ENCODE data around the gene DDX3X. TPM values are rescaled to one million over a fixed set of nuclear protein-coding genes. Genes with fewer than 3 reads are reported as not detected.
A peak's percentile ranks its signal among the peaks of the same experiment; 100 is the strongest.

DDX3X gene
- polyA plus RNA-seq, 3 donors: 165 to 280 (median 200) TPM

DNA sequence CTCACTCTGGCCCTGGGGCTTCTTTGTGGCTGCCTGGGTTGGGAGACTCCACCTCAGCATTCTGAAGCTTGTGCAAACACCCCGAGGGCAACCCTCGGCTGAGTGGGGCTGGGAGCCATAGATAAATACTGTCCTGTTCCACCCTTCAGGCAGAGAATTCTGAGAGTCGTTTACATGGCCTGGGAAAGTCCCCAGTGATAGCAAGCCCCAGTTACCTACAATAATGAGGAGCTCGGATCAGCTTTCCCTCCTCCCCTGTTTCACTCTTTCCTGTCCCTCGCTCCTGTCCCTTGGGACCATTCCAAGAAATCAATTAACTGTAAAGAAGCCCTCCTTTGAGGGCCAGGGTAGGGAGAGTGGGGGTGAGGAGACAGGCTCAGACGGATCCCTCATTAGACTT, 31.6 kb upstream of the DDX3X start:
- H3K9me3 Mint-ChIP-seq: no peaks in the 10 kb centered on the region
- Histone ChIP-seq H3K79me2 (ENCODE audit: insufficient read depth, low read length) (no peaks in the 10 kb centered on the region), H3K4me3 (replicated peaks in 1 of 3; ENCODE audit: low read depth in 2 of 3, low read length in 3 of 3) (no peak overlapping the region), H3K27ac (ENCODE audit: low read depth in 1 of 2, low read length in 2 of 2) (peak overlapping the region in 1 of 2 donors; percentile 28), H4K20me1 (ENCODE audit: insufficient read depth, low read length) (no peaks in the 10 kb centered on the region), H3K4me1 (ENCODE audit: control insufficient read depth in 1 of 2, insufficient read depth in 2 of 2, low read length in 2 of 2) (peaks cover 42 to 45% of the 10 kb centered on the region in 2 donors), H3K9me3 (replicated peaks in 1 of 2; ENCODE audit: control insufficient read depth in 1 of 2, insufficient read depth in 1 of 2, low read length in 2 of 2) (no peaks in the 10 kb centered on the region), H3K36me3 (replicated peaks in 1 of 2; ENCODE audit: control insufficient read depth in 1 of 2, insufficient read depth in 2 of 2, low read length in 2 of 2) (no peaks in the 10 kb centered on the region), H2AFZ (ENCODE audit: insufficient read depth, low read depth, low read length, poor library complexity, severe bottlenecking) (no peak overlapping the region), H3K9ac (ENCODE audit: insufficient read depth, low read length, poor library complexity, severe bottlenecking) (no peak overlapping the region), H3K4me2 (replicated peaks; ENCODE audit: extremely low read depth, low read length, poor library complexity, severe bottlenecking) (peak overlapping the region; percentile 15), H3K27me3 (ENCODE audit: control insufficient read depth in 2 of 2, insufficient read depth in 2 of 2, low read length in 2 of 2) (no peaks in the 10 kb centered on the region)
- no peak overlapping the region for H3K4me3 Mint-ChIP-seq
- TF ChIP-seq, protein P1, sequence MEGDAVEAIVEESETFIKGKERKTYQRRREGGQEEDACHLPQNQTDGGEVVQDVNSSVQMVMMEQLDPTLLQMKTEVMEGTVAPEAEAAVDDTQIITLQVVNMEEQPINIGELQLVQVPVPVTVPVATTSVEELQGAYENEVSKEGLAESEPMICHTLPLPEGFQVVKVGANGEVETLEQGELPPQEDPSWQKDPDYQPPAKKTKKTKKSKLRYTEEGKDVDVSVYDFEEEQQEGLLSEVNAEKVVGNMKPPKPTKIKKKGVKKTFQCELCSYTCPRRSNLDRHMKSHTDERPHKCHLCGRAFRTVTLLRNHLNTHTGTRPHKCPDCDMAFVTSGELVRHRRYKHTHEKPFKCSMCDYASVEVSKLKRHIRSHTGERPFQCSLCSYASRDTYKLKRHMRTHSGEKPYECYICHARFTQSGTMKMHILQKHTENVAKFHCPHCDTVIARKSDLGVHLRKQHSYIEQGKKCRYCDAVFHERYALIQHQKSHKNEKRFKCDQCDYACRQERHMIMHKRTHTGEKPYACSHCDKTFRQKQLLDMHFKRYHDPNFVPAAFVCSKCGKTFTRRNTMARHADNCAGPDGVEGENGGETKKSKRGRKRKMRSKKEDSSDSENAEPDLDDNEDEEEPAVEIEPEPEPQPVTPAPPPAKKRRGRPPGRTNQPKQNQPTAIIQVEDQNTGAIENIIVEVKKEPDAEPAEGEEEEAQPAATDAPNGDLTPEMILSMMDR (IDR thresholded peaks at IDR 0.05): no peak
- peaks cover 49% of the 10 kb centered on the region for H3K4me1 Mint-ChIP-seq
- intact Hi-C loops (cut with micrococcal nuclease): no loop called here
- peaks cover 0 to 32% (median 1%) of the 10 kb centered on the region in 3 donors for H3K27me3 Mint-ChIP-seq (ENCODE audit: low read depth in 3 of 3)
- 40% methylated on average over 1 of the region's 6 CpGs for WGBS (ENCODE audit: insufficient coverage)
- peak overlapping the region in 4 of 7 donors; percentile 7 to 90 (median 47) for H3K27ac Mint-ChIP-seq
- no peak for DNase-seq
- no peaks in the 10 kb centered on the region for H3K36me3 Mint-ChIP-seq

DNA sequence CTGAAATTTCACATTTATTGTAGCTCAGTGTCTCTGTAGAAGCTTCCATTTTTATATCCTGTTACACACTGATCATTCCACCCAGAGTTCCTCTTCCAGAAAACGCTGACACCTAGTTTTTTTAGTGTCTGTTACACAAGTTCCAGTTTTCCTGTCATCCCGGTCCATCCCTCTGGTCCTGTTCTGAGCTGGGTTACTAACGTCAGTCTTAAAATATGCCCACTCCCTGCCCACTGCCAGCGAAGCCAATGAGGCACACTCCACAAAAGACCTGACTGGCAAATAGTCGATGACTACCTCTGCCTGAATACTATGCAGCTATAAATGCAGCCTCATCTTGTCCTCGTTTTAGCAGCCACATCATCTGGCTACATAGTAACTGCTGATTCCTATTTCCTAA, 30.9 kb upstream of the DDX3X start:
- TF ChIP-seq, protein P1 (IDR thresholded peaks at IDR 0.05): no peak

More for the DNA sequence above, 30.9 kb upstream of the DDX3X start:
- H2AFZ ChIP-seq (ENCODE audit: insufficient read depth, low read depth, low read length, poor library complexity, severe bottlenecking): no peak overlapping the region
- peak overlapping the region in 1 of 2 donors; percentile 28 for H3K27ac ChIP-seq (ENCODE audit: low read depth in 1 of 2, low read length in 2 of 2)
- no peaks in the 10 kb centered on the region for H3K9me3 Mint-ChIP-seq
- no peaks in the 10 kb centered on the region for H3K9me3 ChIP-seq (replicated peaks in 1 of 2; ENCODE audit: control insufficient read depth in 1 of 2, insufficient read depth in 1 of 2, low read length in 2 of 2)
- intact Hi-C loops (cut with micrococcal nuclease): no loop called here
- DNase-seq: no peak
- no peaks in the 10 kb centered on the region for H3K27me3 ChIP-seq (ENCODE audit: control insufficient read depth in 2 of 2, insufficient read depth in 2 of 2, low read length in 2 of 2)
- H3K4me1 ChIP-seq (ENCODE audit: control insufficient read depth in 1 of 2, insufficient read depth in 2 of 2, low read length in 2 of 2): peaks cover 39 to 40% of the 10 kb centered on the region in 2 donors
- no peaks in the 10 kb centered on the region for H3K36me3 Mint-ChIP-seq
- H3K4me3 ChIP-seq (replicated peaks in 1 of 3; ENCODE audit: low read depth in 2 of 3, low read length in 3 of 3): no peak overlapping the region
- peaks cover 42% of the 10 kb centered on the region for H3K4me1 Mint-ChIP-seq
- no peaks in the 10 kb centered on the region for H4K20me1 ChIP-seq (ENCODE audit: insufficient read depth, low read length)
- no peaks in the 10 kb centered on the region for H3K79me2 ChIP-seq (ENCODE audit: insufficient read depth, low read length)
- H3K36me3 ChIP-seq (replicated peaks in 1 of 2; ENCODE audit: control insufficient read depth in 1 of 2, insufficient read depth in 2 of 2, low read length in 2 of 2): no peaks in the 10 kb centered on the region
- no peak overlapping the region for H3K4me2 ChIP-seq (replicated peaks; ENCODE audit: extremely low read depth, low read length, poor library complexity, severe bottlenecking)
- 57% methylated on average over 4 of the region's 6 CpGs for WGBS (ENCODE audit: insufficient coverage)
- peak overlapping the region in 1 of 2 donors; percentile 21 for H3K4me3 Mint-ChIP-seq
- H3K9ac ChIP-seq (ENCODE audit: insufficient read depth, low read length, poor library complexity, severe bottlenecking): no peak overlapping the region
- H3K27me3 Mint-ChIP-seq (ENCODE audit: low read depth in 3 of 3): peaks cover 0 to 29% (median 1%) of the 10 kb centered on the region in 3 donors
- H3K27ac Mint-ChIP-seq: peak overlapping the region; percentile 7 to 90 (median 32)
